Kidney (tissue), 14 donors: ENCODE data around the gene RFX7. TPM values are rescaled to one million over a fixed set of nuclear protein-coding genes. Genes with fewer than 3 reads are reported as not detected.

Source experiments
- DNase-seq, 5 donors: peaks; one replicate each; pipeline ENCODE4 v3.0.0-alpha.2; 2013 to 2020
- FAIRE-seq: peaks from 2 replicates; lab custom pipeline; 2012; peaks lifted over from hg19 to GRCh38; lab: Jason Lieb, UNC
- H3K27ac ChIP-seq, 2 donors: one replicate each; pipeline ENCODE4 v1.7.0; 2013; ENCODE audit warnings: low read depth in 2 of 2, low read length in 2 of 2, inconsistent platforms in 1 of 2
- H3K27me3 ChIP-seq: one replicate; pipeline ENCODE4 v1.7.1; 2013; ENCODE audit warnings: low read length, inconsistent platforms; ENCODE audit not compliant: control insufficient read depth, insufficient read depth
- H3K36me3 ChIP-seq, 3 donors: one replicate each; pipeline versions ENCODE4 v1.7.0 to v1.7.1; 2013; ENCODE audit warnings: low read length in 3 of 3, control low read depth in 1 of 3, inconsistent platforms in 1 of 3; ENCODE audit not compliant: insufficient read depth in 3 of 3, control insufficient read depth in 2 of 3
- H3K4me1 ChIP-seq, 3 donors: one replicate each; pipeline versions ENCODE4 v1.7.0 to v1.7.1; 2013; ENCODE audit warnings: low read length in 3 of 3, inconsistent platforms in 1 of 3, low read depth in 1 of 3; ENCODE audit not compliant: control insufficient read depth in 2 of 3, insufficient read depth in 2 of 3
- H3K4me3 ChIP-seq, 3 donors: one replicate each; pipeline versions ENCODE4 v1.7.0 to v1.8.1; 2013; ENCODE audit warnings: low read length in 3 of 3, control low read depth in 1 of 3, inconsistent platforms in 1 of 3
- H3K9ac ChIP-seq, 3 donors: one replicate each; pipeline versions ENCODE4 v1.7.0 to v1.7.1; 2013; ENCODE audit warnings: low read length in 3 of 3, control low read depth in 1 of 3, inconsistent platforms in 1 of 3
- H3K9me3 ChIP-seq, 3 donors: one replicate each; pipeline versions ENCODE4 v1.7.0 to v1.7.1; 2013; ENCODE audit warnings: low read length in 3 of 3, control low read depth in 1 of 3, inconsistent platforms in 1 of 3; ENCODE audit not compliant: control insufficient read depth in 2 of 3, insufficient read depth in 1 of 3
- intact Hi-C: fragments of 100-400 bp; cut with DNase I; formaldehyde crosslinking; loops from one replicate; pipeline ENCODE4 v1.11.1; 2022
- polyA plus RNA-seq: library from polyadenylated mRNA; stranded (reverse); fragments of 350-450 nt; fragmentation: Illumina TruSeq; extraction: RNeasy Lipid Tissue Mini Kit (QIAGEN cat#74804); gene quantifications from one replicate; pipeline ENCODE4 v1.2.3, GENCODE V29; 2014; ENCODE audit warnings: low read depth, low replicate concordance; ENCODE audit not compliant: insufficient read depth
- total RNA-seq: library from RNA; stranded (reverse); fragmentation: NEBNext Ultra II Directional; extraction: Animal tissue kit (Norgen Biotek cat#: 25700); gene quantifications from one replicate; pipeline ENCODE4 v1.2.1, GENCODE V29; 2021
- TF ChIP-seq, protein P1 (sequence below): IDR thresholded peaks from 3 replicates; pipeline ENCODE4 v1.5.1; 2012; ENCODE audit warnings: mild to moderate bottlenecking, moderate library complexity, borderline replicate concordance; ENCODE audit not compliant: insufficient read depth; ENCODE audit errors: extremely low read depth
- donor health status: control.
- donor health status: control.
- donor health status: control.
- donor health status: control.
- donor health status: control.
- donor health status: DM: yes; HTN: yes; CAD: no.
- donor health status: Normal renal cell carcinoma (clear cell type).

Gene RFX7
- total and polyA plus RNA-seq, 2 donors from 2014 or later = 1.6 to 15.2 TPM

DNA sequence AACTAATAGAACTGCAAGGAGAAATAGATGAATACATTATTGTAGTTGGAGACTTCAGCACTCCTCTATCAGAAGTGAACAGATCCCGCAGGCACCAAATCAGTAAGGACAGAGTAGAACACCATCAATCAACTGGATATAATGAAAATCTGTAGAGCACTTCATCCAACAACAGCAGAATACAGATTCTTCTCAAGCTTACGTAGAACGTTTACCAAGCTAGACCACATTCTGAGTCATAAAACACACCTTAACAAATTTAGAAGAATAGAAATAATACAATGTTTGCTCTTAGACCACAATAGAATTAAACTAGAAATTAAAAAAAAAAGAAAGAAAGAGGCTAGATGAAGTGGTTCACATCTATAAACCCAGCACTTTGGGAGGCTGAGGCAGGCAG, 179.5 kb downstream of the RFX7 start:
- Histone ChIP-seq H3K27ac (no peak overlapping the region), H3K4me3 (no peak overlapping the region), H3K9ac (no peak overlapping the region), H3K4me1 (no peaks in the 10 kb centered on the region), H3K27me3 (no peaks in the 10 kb centered on the region), H3K36me3 (no peaks in the 10 kb centered on the region), H3K9me3 (no peaks in the 10 kb centered on the region)
- FAIRE-seq (no peak), DNase-seq (no peak)
- intact Hi-C loops = no loop called here
- TF ChIP-seq, protein P1, sequence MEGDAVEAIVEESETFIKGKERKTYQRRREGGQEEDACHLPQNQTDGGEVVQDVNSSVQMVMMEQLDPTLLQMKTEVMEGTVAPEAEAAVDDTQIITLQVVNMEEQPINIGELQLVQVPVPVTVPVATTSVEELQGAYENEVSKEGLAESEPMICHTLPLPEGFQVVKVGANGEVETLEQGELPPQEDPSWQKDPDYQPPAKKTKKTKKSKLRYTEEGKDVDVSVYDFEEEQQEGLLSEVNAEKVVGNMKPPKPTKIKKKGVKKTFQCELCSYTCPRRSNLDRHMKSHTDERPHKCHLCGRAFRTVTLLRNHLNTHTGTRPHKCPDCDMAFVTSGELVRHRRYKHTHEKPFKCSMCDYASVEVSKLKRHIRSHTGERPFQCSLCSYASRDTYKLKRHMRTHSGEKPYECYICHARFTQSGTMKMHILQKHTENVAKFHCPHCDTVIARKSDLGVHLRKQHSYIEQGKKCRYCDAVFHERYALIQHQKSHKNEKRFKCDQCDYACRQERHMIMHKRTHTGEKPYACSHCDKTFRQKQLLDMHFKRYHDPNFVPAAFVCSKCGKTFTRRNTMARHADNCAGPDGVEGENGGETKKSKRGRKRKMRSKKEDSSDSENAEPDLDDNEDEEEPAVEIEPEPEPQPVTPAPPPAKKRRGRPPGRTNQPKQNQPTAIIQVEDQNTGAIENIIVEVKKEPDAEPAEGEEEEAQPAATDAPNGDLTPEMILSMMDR = no peak

DNA sequence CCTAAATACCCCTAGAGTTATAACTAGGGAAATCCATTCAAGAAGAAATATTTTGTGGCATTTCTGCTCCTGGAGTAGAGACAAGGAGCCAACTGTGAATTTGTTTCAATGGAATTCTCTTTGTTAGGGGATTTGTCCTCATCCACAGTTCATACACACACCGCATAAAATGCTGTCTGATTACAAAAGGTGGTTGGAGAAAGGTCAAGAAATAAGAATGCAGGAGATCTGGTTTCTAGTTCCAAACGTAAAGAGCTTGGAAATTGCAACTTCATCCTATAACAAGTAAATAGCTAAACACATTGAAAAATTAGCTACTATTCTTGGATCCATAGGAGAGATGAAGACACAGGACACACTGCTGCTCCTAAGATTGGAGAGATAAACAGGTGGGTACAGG, 184.0 kb downstream of the RFX7 start:
- no peaks in the 10 kb centered on the region for H3K36me3 ChIP-seq
- intact Hi-C loops = no loop called here
- no peak overlapping the region for H3K27ac ChIP-seq
- DNase-seq (no peak), FAIRE-seq (no peak)
- no peak overlapping the region for H3K4me3 ChIP-seq
- TF ChIP-seq, protein P1 = no peak
- H3K9ac ChIP-seq = no peak overlapping the region
- H3K9me3 ChIP-seq = no peaks in the 10 kb centered on the region
- H3K27me3 ChIP-seq = no peaks in the 10 kb centered on the region
- H3K4me1 ChIP-seq = no peaks in the 10 kb centered on the region

DNA sequence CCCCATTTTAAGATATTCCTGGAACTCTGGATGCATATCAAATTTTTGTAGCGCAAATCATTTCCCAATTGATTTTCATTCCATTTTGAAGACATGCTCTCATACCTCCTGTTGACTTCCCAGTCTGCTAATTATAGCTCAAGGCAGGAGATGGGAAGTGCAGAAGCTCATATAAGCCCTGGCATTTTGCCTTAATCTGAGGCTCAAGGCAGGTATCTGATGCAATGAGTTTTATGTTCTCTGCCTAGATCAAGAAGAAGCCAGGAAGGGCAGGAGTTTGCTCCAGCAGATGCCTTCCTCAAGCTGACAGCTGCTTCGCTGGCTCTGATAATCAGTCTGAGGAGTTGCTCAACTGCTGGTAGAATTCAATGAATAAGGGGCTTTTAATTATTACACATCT, 184.7 kb downstream of the RFX7 start:
- H3K27ac ChIP-seq = no peak overlapping the region
- FAIRE-seq (no peak), DNase-seq (no peak)
- no peaks in the 10 kb centered on the region for H3K36me3 ChIP-seq
- no peak overlapping the region for H3K4me3 ChIP-seq
- TF ChIP-seq, protein P1 = no peak
- H3K4me1 ChIP-seq = no peaks in the 10 kb centered on the region
- no peak overlapping the region for H3K9ac ChIP-seq
- no peaks in the 10 kb centered on the region for H3K27me3 ChIP-seq
- no peaks in the 10 kb centered on the region for H3K9me3 ChIP-seq
- intact Hi-C loops = no loop called here

DNA sequence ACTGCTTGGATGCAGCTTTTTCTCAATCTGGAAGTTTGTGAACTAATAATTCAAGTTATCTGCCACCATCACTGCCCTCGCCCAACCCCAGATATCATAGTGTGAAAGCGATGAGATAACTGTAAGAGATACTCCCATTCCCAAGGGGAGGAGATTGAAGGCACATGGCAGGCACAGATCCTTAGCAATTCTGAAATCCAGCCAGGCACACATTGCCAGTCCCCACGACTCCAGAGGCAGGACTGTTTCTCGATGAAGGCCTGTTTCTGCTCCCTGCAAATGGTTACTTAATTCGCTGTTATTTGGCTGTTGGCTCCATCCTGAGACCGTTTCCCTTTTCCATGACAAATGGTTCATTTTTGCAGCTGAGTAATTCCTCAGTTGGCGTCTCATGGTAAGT, 187.1 kb downstream of the RFX7 start:
- TF ChIP-seq, protein P1 = no peak
- Histone ChIP-seq H3K4me1 (no peaks in the 10 kb centered on the region), H3K27ac (no peak overlapping the region), H3K36me3 (no peaks in the 10 kb centered on the region), H3K9me3 (no peaks in the 10 kb centered on the region), H3K27me3 (no peaks in the 10 kb centered on the region), H3K4me3 (no peak overlapping the region), H3K9ac (no peak overlapping the region)
- intact Hi-C loops = no loop called here
- DNase-seq = no peak
- no peak for FAIRE-seq
